ENCODE measurements around the gene UBAP2.
"Not testable (repeated sequence)": the region's sequence is repeated elsewhere in the genome, so short reads cannot be mapped to it uniquely, and the experiment has no call there.

Gene UBAP2

DNA sequence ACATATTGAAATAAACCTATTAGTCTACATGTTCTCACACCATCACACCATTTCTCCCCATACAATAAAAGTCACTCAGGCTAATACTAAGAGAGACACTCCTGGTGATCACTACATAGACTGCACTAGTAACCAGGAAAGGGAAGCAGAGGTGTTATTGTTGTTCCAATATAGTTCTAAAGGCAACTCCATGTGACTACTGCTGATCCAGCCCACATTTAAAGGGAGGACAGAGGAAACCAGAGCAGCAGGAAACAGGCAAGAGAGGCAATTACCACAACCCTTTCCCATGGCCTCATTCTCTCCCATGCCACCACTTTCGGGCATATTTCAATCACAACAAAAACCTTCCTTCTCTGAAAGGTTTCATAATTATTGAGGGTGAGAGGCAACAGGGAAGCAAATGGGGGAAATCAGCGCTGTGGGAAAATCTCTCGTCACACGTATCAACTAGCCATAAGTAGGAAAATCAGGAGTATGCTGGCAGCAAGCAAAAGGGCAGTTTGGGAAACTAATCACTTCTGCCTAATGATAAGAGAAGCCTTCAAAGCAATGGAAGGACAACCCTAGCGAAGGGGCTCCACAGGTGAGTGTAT, 1.8 kb downstream of the UBAP2 start:
- no peak for DNase-seq

DNA sequence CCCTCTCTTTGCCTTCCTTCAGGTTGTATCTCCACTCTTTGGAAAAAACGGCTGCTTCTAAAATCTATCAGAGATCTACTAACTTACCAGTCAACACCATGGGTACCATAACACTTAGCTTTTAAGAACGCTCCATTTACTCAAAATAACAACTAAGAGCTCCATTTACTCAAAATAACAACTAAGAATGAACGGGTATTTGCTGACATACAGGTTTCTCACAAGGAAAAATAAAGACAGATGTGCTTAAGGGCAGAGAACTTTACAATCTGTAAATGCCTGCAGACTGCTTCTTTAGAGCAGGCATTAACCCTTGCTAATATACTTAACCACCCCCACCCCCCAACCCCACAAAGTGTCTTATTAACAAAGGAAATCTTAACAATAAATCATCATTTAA, 2.8 kb downstream of the UBAP2 start:
- no peak for DNase-seq

DNA sequence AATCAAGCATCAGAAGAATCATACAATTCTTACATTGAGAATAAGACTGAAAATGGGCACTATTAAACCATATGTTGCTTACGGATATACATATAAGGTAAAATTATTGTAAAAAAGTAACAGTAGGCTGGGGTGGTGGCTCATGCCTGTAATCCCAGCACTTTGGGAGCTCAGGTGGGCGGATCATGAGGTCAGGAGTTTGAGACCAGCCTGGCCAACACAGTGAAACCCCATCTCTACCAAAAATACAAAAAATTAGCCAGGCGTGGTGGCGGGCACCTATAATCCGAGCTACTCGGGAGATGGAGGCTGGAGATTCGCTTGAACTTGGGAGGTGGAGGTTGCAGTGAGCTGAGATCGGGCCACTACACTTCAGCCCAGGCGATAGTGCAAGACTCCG, 6.6 kb downstream of the UBAP2 start:
- DNase-seq: not testable (repeated sequence)

DNA sequence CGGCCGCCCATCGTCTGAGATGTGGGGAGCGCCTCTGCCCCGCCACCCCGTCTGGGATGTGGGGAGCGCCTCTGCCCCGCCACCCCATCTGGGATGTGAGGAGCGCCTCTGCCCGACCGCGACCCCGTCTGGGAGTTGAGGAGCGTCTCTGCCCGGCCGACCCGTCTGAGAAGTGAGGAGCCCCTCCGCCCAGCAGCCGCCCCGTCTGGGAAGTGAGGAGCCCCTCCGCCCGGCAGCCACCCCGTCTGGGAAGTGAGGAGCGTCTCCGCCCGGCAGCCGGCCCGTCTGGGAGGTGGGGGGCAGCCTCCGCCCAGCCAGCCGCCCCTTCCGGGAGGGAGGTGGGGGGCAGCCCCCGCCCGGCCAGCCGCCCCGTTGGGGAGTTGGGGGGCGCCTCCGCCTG, 9.8 kb downstream of the UBAP2 start:
- not testable (repeated sequence) for DNase-seq

DNA sequence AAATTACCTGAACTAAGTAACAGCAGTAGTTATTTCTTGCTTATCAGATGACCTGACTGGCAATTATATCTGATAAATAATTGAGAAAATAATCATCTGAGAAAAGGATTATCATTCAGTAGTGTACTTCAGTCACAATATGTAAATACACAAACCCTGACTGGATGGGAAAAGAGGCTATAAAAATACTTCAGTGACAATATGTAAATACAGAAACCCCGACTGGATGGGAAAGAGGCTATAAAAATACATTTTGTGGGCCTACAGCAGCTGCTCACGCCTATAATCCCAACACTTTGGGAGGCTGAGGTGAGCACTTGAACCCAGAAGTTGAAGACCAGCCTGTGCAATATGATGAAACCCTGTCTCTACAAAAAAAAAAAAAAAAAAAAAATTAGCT, 11.1 kb downstream of the UBAP2 start:
- peak; percentile 56 for DNase-seq

DNA sequence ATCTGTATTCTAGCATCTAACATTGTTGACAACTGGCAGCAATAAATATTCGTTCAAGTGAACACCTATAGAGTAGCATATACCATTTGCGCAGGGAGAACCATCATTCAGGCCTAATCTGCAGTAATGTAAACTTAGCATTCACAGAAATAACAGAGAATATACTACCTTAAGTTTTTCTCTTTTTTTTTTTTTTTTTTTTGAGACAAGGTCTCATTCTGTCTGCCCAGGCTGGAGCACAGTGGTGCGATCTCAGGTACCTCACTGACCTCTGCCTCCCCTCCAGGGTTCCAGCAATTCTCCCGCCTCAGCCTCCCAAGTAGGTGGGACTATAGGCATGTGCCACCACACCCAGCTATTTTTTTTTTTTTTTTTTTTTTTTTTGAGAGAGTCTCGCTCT, 12.1 kb downstream of the UBAP2 start:
- DNase-seq: no peak

DNA sequence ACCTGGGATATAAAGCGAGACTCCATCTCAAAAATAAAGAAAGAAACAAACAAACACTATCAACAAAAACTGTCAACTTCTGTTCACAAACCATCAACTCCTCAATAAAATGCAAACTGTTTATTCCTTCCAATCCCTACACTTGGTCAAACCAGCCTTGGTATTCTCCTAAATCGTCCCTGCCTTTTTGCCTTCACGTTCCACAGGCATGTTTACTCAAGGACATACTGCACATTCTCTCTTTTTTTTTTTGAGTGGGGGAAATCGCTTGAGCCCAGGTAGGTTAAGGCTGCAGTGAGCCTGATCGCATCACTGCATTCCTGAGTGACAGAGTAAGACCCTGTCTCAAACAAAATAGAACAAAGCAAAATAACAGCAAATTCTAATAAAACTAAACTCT, 13.0 kb downstream of the UBAP2 start:
- no peak for DNase-seq

DNA sequence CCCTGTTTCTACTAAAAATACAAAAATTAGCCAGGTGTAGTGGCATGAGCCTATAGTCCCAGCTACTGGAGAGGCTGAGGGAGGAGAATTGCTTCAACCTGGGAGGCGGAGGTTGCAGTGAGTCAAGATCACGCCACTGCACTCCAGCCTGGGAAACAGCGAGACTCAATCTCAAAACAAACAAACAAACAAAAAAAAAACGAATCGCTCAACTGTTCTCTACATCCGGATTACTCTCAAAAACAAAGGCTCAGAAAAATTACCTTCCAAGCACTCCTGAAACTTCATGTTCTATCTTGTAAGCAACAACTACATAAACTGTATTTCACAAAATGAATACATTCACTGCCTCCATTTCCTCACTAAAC, 14.0 kb downstream of the UBAP2 start:
- DNase-seq: no peak

DNA sequence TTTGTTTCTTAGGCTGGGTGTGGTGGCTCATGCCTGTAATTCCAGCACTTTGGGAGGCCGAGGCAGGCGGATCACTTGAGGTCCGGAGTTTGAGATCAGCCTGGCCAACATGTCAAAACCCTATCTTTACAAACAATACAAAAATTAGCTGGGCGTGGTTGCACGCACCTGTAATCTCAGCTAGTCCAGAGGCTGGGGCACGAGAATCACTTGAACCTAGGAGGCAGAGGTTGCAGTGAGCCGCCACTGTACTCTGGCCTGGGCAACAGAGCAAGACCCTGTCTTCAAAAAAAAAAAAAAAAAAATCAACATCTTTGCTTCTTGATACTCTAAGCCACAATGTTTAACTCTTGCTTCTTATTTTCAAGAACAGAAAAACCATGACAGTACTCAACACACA, 16.1 kb downstream of the UBAP2 start:
- DNase-seq: no peak

DNA sequence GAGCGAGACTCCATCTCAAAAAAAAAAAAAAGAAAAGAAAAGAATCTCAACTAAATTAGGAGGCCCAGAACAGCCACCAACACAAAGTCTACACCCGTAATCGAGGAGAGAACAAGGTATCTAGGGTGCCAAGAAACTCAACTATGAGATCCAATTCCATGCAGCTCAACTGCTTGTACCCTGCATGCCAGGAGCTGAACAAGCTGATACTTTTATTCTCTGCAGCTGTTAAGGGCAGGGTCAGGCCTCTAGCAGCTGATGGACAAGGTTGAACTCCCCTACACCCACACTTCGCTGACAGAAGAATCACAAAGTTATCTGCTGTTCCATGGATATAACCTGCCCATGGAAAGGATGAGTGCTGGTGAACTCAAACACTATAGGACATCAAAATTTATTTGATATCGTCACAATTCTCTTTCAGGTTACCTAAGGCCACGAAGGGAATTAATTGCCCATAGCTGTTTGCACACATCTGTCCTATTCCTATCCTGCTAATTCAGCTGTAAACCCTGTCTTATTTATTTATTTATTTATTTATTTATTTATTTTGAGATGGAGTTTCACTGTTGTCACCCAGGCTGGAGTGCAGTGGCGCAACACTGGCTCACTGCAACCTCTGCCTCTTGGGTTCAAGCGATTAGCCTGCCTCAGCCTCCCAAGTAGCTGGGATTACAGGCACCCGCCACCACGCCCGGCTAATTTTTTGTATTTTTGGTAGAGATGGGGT, 20.7 kb downstream of the UBAP2 start:
- no peak for DNase-seq

DNA sequence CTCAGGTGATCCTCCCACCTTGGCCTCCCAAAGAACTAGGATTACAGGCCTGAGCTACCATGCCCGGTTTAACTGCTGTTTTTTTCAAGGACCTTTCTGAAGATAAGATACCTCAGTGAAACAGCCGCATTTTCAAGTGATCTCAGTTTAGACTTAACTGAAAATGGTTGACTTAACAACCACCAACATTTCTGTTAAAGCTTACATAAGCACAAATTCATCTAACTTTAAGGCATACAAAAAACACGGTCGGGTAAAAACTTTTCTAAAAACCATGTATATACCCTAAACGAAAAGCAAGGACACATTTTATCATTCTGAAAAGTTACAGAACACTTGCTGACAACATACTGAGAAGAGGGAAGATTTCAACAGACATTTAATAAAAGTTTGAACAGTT, 22.9 kb downstream of the UBAP2 start:
- no peak for DNase-seq

DNA sequence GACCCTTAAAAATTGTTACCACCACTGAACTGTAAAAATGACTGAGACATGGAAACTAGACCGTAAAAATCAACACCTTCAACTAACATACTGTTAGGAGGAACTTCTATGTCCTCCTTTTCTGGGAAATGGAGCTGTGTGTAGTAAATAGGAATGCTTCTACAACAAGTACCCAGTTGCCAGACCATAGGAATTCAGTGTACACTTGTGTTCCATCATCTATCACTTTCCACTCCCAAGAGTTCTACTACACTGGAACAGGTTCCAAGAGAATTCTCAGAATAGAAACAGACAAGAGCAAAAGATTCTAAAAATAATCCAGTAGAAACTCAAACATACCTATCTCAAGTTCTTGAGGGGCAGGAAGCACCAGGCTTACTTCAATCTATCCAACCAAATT, 23.6 kb downstream of the UBAP2 start:
- no peak for DNase-seq

DNA sequence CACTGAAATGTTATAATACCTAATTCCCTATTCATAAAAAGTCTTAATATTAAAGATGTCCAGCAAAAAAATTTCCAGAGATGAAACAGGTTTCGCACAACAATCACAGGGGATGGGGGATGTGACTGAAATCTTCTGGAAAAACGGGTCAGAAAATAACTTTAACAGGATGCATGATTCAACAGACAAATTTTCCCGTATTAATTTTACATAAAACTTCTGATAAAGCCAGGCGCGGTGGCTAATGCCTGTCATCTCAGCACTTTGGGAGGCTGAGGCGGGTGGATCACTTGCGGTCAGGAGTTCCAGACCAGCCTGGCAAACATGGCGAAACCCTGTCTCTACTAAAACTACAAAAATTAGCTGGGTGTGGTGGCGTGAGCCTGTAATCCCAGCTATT, 24.2 kb downstream of the UBAP2 start:
- not testable (repeated sequence) for DNase-seq

DNA sequence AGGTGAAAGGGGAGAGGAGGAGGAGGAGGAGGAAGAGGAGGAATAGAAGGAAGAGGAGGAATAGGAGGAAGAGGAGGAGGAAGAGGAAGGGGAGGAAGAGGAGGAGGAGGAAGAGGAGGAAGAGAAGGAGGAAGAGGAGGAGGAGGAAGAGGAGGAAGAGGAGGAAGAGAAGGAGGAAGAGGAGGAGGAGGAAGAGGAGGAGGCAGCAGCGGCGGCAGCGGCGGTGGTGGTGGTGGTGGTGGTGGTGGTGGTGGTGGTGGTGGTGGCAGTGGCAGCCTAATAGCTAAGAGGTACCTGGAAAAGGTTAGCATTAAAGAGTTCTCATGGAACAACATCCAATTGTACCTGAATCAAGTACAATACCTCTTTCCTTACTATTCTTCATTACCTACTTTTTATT, 32.5 kb downstream of the UBAP2 start:
- DNase-seq: no peak

DNA sequence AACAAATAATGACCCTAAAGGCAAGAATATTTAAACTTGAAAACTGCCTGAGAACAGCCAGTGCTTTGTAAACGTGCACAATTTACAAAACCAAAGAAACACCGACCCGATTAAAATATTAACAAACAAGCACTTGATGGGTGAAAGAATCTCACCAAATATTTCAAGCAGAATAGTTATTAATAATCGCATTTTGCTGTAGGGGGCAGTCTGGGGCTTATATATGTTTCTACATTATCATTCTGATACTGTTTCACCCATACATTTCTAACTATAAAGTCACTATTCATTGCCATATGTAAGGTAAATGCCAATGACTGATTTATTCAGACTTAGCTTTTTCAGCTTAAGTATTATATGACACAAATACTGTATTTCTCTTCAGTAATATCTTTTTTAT, 37.7 kb downstream of the UBAP2 start:
- DNase-seq: no peak

DNA sequence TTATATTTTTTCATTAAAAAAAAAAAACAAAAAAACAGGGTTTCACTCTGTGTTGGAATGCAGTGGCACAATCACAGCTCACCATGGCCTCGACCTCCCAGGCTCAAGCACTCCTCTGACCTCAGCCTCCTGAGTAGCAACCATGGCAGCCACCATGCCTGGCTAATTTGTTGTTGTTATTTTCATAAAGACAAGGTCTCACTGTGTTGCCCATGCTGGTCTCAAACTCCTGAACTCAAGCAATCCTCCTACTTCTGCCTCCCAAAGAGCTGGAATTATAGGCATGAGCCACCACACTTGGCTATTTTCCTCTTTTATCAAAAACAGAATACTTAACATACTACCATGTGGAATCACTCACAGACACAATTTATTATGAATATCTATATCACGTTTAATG, 46.7 kb downstream of the UBAP2 start:
- no peak for DNase-seq

DNA sequence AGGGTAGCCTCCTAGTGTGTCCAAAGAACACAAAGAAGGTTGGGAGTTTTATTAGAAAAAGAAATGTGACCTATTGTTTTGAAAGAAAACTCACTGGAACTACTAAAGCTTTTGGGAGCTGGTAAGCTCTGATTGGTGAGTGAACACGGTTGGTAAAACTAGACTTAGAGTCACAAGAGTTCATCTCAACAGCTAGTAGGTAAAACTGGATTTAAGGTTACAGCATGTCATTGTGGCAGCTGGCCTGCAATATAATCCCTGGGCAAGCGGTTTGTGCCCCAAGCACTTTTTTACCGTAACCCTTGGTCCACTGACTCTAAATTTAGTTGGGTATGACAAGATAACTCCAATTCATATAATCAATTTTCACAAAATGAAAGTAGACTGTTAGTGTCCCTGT, 47.4 kb downstream of the UBAP2 start:
- no peak for DNase-seq

DNA sequence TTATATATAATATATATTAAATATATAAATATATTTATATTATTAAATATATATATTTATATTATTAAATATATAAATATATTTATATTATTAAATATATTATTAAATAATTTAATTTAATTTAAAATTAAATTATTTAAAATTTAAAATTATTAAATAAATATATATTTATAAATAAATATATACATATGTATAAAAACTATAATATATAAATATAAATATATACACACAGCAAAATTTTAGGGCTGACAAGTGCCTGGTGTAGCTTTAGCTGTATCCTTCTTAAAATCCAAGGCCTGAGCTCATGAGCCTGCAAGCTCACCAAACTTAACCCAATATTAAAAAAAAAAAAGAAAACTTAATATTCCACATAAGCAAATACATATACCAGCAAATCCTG, 53.2 kb downstream of the UBAP2 start:
- DNase-seq: no peak

DNA sequence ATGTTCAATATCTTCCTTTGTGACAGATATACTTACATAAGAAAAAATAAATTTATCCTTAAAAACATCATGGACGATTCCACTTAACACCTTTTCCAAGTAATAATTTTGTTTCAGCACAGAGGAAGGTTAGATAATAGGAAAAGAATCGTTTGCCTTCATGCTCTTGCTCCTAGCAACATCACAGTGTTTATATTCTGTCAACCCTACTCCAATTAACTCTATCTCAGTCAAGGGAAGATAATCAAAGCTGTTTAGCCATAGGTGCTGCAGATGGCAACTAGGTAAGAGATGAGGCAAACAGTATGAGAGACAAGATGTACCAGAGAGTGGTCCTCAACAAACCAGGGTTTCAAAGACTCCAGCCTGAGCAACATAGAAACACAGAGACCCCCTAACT, 55.6 kb downstream of the UBAP2 start:
- no peak for DNase-seq

DNA sequence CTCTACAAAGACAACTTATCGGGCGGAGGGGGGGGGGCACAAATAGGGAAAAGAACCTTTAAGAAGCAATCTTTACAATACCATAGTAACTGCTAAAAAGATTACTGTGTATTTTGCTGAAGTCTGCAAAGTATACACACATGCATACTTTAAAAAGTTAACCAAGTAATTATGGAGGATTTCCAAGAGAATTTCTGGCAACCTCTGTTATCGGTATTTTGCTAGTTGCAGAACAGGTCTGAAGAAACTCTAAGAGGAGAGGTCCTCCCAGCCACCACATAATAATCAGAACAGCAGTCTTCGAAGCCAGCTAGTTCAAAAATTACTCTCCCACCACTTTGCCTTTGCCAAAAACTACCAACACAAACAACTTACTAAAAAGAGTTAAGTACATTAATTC, 56.1 kb downstream of the UBAP2 start:
- no peak for DNase-seq

DNA sequence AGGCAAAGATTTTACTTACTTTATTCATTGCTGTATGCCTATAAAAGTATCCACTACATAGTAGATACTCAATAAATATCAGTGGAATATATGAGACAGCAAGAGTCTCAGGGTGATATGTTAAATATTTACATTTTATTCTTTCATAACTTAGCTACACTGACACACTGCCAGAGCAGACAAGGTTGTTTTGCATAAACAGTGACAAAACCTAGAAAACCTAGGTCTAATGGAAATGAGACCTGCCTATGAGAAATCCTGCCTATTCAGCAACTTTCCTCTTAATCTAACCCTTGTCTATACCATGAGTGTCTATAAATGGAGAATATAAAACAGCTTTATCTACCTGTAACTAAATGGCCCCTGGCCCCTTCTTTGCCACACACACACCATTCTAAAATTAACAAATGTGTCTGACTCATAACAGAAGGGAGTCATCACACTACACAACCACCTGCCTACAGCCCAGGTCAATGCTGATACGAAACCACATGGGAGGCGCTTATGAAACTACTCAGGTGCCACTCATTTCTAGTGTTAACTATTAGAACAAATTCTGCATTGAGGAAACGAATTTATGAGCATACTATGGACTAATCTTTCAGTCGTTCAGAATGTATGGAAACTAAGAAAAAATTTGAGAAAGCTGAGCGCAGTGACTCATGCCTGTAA, 60.3 kb downstream of the UBAP2 start:
- no peak for DNase-seq

DNA sequence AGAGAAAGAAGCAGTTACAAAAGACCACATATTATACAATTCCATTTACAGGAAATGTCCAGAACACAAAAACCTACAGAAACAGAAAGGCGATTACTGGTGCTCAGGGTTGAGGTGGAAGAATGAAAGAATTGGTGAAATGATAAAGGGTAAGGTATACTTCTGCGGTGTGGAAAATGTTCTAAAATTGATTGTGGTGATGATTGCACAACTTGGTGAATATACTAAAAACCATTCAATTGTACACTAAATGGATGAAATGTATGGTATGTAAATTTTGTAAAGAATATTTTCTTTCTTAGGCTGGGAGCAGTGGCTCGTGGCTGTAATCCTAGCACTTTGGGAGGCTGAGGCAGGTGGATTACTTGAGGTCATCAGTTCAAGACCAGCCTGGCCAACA, 72.3 kb downstream of the UBAP2 start:
- no peak for DNase-seq

DNA sequence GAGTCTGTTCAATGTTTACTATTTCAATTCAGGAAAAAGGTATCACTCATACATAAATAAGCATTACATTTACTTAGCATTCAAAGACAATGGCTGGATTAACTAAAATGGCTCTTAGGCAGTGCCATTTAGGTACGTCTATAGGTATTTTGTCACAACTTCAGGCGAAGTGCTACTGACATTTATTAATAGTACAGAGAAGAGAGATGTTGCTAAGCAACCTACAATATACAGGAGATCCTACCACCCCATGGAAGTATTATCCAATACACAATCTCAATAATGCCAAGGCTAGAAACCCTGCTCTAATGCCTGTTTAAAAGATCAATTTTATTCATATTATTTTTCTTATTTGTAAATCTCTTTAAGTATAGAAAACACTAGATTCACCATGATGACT, 76.0 kb downstream of the UBAP2 start:
- no peak for DNase-seq

DNA sequence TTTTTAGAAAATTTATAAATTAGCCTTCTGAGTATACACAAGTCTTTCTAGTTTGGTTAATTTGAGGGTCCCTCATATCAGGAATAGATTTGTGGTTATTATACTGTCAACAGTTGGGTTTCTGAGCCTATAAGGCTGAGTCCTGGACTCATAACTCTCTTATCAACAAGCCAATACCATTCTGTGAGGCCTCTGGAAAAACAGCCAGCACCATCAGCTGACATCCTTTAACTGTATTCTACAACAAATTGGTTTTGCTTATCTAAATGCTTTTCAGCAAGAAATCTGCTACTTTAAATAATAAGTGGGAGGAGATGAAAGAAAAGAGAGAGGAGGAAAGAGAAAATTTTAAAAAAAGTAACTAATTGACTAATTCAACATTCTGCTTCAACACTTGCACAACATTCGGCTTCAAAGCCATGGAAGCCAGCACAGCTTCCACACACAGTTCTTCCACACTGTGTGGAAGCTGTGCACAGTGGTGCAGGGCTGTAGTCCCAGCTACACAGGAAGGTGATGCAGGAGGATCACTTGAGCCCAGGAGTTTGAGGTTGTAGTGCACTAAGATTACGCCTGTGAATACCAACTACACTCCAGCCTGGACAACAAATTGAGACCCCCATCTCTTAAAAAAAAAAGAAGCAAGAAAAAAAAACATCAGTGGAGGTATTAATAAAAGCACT, 84.5 kb downstream of the UBAP2 start:
- DNase-seq: no peak

All from DMS153 (cell line).